HCT116 (cell line): ENCODE results near the gene HDAC7.

ENCODE experiments used
- CTCF ChIP-seq, 3 experiments: fragments of 200-600 bp in 1 of 3; sonication (generic) in 1 of 3; IDR thresholded peaks in 2 of 3; conservative IDR thresholded peaks in 1 of 3; 2 replicates each; pipeline ENCODE4 v1.5.1; 2012 to 2017; ENCODE audit warnings: low read depth in 2 of 3, low read length in 2 of 3, antibody characterized with exemption in 1 of 3, borderline replicate concordance in 1 of 3, control low read depth in 1 of 3, mild to moderate bottlenecking in 1 of 3, mixed read lengths in 1 of 3, mixed run types in 1 of 3, moderate library complexity in 1 of 3; ENCODE audit not compliant: insufficient read depth in 1 of 3
- POLR2AphosphoS5 ChIP-seq: IDR thresholded peaks from 2 replicates; pipeline ENCODE4 v1.6.1; 2011; ENCODE audit warnings: mild to moderate bottlenecking, low read depth, low read length, moderate library complexity
- SRF ChIP-seq: IDR thresholded peaks from 2 replicates; pipeline ENCODE4 v1.6.1; 2012; ENCODE audit warnings: low read depth
- YY1 ChIP-seq: IDR thresholded peaks from 2 replicates; pipeline ENCODE4 v1.6.1; 2011; ENCODE audit warnings: low read length, low read depth, moderate library complexity, mild to moderate bottlenecking; ENCODE audit not compliant: insufficient replicate concordance; ENCODE audit errors: extremely low read depth

DNA sequence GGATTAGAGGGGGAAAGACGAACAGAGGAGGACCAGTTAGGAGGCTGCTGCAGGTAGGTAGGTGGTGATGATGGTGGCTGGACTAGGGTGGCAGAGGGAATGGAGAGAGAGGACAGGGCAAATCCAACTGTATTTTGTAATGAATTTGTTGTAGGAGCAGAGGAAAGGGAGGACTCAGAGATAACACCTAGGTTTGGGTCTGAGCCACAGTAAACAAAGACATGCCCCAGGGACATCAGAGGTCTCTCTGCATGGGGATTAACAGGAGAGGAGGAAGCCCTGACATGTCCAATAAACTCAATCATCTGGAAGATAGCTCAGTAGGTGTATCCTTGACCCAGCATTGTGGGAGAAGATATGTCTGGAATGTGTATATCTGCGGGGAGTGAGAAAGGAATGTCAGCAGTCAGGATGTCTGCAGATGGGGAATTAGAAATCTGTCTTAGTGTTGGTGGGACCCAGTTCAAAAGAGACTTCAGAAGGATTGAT lies 51.3 kb downstream of the HDAC7 start:
- TF ChIP-seq YY1 (no peak), POLR2AphosphoS5 (no peak), SRF (no peak), CTCF (IDR thresholded peaks at IDR 0.05 in 2 of 3, conservative IDR thresholded peaks at IDR 0.05 in 1 of 3; ENCODE audit: borderline replicate concordance in 1 of 3, insufficient read depth in 1 of 3, low read depth in 2 of 3, low read length in 2 of 3) (no peak)
